Measurements from ENCODE around the gene PABPC1L. TPM values are rescaled to one million over a fixed set of nuclear protein-coding genes. Genes with fewer than 3 reads are reported as not detected.

Gene PABPC1L
- total and polyA plus RNA-seq, 3 experiments from 2014 or later = 1.3 to 61.4 (median 61.1) TPM

Other genes with a start within 250 kb of the PABPC1L start
- not detected for gene CCN5, start 194.7 kb upstream of the PABPC1L start, total RNA-seq
- not detected for gene CCN5, start 194.7 kb upstream of the PABPC1L start, polyA plus RNA-seq
- under 1 TPM; 0.09 to 0.15 TPM for gene KCNK15, start 164.2 kb upstream of the PABPC1L start, total RNA-seq
- not detected for gene KCNK15, start 164.2 kb upstream of the PABPC1L start, polyA plus RNA-seq
- not detected for gene RIMS4, start 99.5 kb upstream of the PABPC1L start, total RNA-seq
- gene RIMS4, start 99.5 kb upstream of the PABPC1L start, polyA plus RNA-seq = not detected
- gene YWHAB, start 24.4 kb upstream of the PABPC1L start, total RNA-seq = 100 to 1,000 TPM; 275 to 276 TPM
- gene YWHAB, start 24.4 kb upstream of the PABPC1L start, polyA plus RNA-seq = 661 TPM
- 10 to 100 TPM; 75.4 to 76.8 TPM for gene TOMM34, start 50.3 kb downstream of the PABPC1L start, total RNA-seq
- gene TOMM34, start 50.3 kb downstream of the PABPC1L start, polyA plus RNA-seq = 21.0 TPM
- 100 to 1,000 TPM; 200 to 210 TPM for gene STK4, start 56.5 kb downstream of the PABPC1L start, total RNA-seq
- 192 TPM for gene STK4, start 56.5 kb downstream of the PABPC1L start, polyA plus RNA-seq
- under 1 TPM; 0.16 to 0.28 TPM for gene KCNS1, start 191.1 kb downstream of the PABPC1L start, total RNA-seq
- gene KCNS1, start 191.1 kb downstream of the PABPC1L start, polyA plus RNA-seq = not detected
- not detected for gene WFDC5, start 205.1 kb downstream of the PABPC1L start, total RNA-seq
- not detected for gene WFDC5, start 205.1 kb downstream of the PABPC1L start, polyA plus RNA-seq
- gene WFDC12, start 214.4 kb downstream of the PABPC1L start, total RNA-seq = not detected
- not detected for gene WFDC12, start 214.4 kb downstream of the PABPC1L start, polyA plus RNA-seq